LNCAP (cell line): Measurements from ENCODE around the gene CD9.

Experiments
- TF ChIP-seq, protein P1 (sequence below): fragments of 450-650 bp; IDR thresholded peaks from 2 replicates; pipeline ENCODE4 v1.5.1; 2017; ENCODE audit warnings: mild to moderate bottlenecking

Gene CD9

DNA sequence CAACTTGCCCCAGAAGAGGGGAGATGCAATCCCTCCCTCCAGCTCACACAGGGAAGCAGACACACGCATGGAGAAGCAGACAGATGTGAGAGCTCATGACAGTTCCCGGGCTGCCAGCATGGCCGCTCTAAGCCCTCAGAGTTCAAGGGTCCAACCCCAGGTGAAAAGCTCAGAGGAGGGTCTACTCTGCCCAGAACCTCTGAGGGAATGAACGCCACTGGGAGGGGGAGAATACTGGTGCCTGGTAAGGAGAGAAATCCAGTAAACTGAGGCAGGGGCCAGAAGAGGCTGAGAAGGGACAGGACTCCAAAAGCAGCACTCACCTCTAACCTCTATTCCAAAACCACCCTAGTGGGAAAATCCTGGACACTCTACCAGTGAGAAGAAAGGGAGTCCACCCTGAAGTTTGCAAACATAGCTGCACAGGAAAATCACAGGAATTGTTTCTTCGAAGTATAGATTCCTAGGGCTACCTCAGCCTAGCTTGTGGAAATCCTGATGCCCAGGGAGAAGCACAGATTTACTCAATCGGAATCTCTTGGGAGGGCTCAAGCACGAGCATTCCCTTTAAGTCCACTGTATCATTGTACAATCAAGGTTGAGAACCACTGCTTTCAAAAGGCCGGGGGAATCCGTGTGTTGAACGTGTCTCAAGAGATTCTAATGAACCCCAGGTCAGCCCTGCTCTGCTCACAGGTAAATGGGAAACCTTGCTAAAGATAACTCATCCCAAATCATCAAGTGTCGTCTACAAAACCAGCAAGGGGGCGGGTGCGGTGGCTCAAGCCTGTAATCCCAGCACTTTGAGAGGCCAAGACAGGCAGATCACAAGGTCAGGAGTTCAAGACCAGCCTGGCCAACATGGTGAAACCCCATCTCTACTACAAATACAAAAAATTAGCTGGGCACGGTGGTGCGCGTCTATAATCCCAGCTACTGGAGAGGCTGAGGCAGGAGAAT, 76.0 kb downstream of the CD9 start:
- TF ChIP-seq, protein P1, sequence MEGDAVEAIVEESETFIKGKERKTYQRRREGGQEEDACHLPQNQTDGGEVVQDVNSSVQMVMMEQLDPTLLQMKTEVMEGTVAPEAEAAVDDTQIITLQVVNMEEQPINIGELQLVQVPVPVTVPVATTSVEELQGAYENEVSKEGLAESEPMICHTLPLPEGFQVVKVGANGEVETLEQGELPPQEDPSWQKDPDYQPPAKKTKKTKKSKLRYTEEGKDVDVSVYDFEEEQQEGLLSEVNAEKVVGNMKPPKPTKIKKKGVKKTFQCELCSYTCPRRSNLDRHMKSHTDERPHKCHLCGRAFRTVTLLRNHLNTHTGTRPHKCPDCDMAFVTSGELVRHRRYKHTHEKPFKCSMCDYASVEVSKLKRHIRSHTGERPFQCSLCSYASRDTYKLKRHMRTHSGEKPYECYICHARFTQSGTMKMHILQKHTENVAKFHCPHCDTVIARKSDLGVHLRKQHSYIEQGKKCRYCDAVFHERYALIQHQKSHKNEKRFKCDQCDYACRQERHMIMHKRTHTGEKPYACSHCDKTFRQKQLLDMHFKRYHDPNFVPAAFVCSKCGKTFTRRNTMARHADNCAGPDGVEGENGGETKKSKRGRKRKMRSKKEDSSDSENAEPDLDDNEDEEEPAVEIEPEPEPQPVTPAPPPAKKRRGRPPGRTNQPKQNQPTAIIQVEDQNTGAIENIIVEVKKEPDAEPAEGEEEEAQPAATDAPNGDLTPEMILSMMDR = no peak

DNA sequence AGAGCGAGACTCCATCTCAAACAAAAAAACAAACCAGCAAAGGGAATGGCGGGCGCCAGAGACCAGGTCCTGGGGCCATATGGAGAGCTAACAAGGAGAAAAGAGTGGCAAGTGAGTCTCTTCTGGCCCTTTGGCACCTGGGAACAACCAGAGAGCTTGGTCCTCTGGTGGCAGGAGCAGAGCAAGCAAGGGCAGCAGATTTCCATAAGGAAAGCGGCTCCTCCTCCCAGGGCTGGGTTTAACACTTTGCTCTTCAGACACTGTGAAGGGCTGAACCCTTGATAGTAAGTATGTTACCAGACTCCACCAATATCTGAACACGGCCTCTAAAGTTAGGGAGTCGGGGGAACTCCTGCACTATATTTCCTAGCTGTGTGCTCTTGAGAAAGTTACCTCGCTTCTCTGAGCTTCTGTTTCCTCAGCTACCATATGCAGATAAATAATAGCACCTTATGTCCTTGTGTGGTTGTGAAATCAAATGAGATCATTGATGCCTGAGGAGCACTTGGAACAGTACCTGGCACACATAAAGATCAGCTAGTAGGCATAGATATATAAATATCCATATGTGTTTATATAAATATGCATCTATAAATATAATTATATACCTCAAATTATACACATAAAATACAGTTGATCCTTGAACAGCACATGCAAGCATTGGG, 76.9 kb downstream of the CD9 start:
- TF ChIP-seq, protein P1 = peak; percentile 37; the same call in 1 of the 2 replicates

DNA sequence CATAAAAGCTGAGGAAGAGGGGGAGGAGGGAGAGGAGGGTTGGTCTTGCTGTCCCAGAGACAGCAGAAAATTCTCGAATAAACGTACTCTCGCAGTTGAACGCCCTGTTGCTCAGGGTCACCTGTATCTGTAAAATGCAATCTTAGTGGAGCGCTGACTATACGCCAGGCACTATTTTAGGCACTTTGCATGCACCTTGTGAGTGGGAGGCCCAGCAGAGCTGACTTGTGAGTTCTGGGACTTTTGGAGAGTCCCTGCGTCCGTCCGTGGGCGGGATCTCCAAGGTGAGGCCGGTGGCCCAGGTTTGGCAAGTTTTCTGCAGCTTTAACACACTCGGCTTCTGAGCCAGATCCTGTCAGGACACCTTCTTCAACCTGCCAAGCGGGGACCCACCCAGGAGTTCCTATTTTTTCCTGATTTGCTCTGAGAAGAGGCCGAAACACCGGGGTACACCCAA, 77.8 kb downstream of the CD9 start:
- TF ChIP-seq, protein P1 = no peak

DNA sequence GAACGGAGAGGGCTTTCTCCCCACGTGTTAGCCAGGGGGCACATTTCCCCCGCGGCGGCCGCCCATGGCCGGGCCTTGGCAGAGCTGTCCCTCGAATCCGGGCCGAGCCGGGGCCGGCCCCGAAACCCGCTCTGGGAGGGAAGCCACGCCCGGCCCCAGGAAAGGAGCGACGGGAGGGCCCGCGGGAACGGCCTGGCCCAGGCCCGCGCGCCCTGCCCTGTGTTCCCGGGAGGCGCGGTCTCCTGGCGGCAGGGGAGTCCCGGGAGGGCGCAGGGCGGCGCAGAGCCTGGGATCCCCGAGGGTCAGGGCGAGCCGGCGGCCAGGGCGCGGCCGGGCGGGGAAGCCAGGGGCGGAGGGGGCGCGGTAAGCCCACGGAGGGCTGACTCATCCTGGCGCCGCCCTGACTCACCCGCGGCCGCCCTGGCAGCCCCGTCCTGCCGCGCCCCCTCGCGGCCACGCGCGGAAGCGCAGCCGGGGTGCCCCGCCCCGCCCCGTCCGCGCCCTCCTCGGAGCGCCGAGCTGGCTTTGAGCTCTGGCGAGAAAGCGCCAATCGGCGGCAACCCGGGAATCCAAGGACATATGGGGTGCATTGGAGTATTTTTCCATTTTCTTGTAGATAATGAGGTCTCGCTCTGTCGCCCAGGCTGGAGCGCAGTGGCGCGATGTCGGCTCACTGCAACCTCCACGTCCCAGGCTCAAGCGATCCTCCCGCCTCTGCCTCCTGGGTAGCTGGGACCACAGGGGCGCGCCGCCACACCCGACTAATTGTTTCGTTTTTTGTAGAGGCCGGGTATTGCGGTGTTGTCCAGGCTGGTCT, 78.4 kb downstream of the CD9 start:
- TF ChIP-seq, protein P1 = peak; percentile 96

DNA sequence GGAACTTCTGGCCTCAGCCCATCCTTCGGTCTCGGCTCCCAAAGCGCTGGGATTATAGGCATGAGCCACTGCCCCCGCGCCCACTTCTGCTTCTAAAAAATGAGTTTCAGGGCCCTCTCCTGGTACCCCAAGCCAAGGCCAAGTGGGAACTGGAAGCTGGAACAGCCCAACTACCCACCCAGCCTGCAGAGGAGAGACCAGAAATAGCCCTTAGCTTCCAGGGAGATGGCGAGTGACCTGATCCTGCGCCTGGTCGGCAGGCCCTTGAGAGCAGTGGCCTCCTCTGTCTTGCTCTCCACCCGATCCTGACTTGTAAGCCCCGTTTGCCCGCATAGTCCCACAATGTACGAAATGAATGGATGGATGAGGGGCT, 79.0 kb downstream of the CD9 start:
- TF ChIP-seq, protein P1 = no peak

DNA sequence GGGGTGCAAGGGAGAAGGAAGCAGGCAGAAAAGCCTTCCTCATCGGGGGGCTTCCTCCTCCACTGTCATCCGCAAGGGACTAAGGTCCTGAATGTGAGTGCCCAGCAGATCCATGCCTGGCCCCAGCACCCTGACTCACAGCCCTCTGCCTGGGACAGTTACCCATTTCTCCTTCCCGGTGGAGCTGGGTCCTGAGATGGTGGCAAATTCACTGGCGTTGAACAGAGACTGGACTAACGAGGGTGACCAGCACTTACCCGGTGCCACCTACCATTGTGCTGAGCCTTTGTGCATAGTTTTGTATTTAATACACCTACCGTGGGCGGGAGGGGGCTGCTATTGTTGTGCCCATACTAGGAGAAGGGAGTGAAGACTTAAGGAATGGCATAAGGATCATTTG, 79.4 kb downstream of the CD9 start:
- TF ChIP-seq, protein P1 = no peak

DNA sequence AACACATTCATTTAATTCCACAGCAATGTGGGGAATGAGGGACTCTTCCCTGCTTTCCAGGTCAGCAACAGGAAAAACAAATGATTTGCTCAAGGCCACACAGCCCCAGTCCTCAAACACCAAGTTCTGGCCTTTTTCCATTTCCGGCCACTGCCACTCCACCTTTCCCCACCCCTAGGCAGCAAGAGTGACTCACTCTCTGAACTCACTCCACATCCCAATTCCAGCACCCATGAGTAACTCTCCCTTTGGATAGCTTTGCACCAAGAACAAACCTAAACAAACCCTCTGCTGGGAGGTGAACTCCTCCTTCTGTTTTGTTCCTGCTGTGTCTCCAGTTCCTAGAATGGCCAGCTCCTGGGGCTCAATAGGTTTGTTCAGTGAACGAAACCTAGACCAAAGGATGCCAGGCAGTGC, 79.9 kb downstream of the CD9 start:
- TF ChIP-seq, protein P1 = no peak
